Esophagus muscularis mucosa (tissue), 4 donors: ENCODE results near the gene ASAP3. TPM values are rescaled to one million over a fixed set of nuclear protein-coding genes. Genes with fewer than 3 reads are reported as not detected.
A peak's percentile ranks its signal among the peaks of the same experiment; 100 is the strongest.

Source experiments
- DNase-seq: peaks from one replicate; pipeline ENCODE4 v3.0.0-alpha.2; 2017; ENCODE audit errors: extremely low spot score
- H3K27ac ChIP-seq, 4 donors: fragments of 200-600 bp; sonication (generic); replicated peaks in 1 of 4; 1 replicate in 3 of 4; 2 replicates in 1 of 4; pipeline ENCODE4 v1.5.1; 2016 to 2019; ENCODE audit warnings: mild to moderate bottlenecking in 1 of 4
- H3K27me3 ChIP-seq, 4 donors: fragments of 200-600 bp; sonication (generic); one replicate each; pipeline versions ENCODE4 v1.5.1 to v1.6.0; 2016 to 2019
- H3K36me3 ChIP-seq, 4 donors: fragments of 200-600 bp; sonication (generic); one replicate each; pipeline ENCODE4 v1.5.1; 2016 to 2019
- H3K4me1 ChIP-seq, 4 donors: fragments of 200-600 bp; sonication (generic); one replicate each; pipeline ENCODE4 v1.5.1; 2016 to 2019
- H3K4me3 ChIP-seq, 4 donors: fragments of 200-600 bp; sonication (generic); 1 replicate in 2 of 4; 2 replicates in 2 of 4; pipeline ENCODE4 v1.5.1; 2016 to 2019; ENCODE audit warnings: mild to moderate bottlenecking in 4 of 4, moderate library complexity in 1 of 4
- H3K9me3 ChIP-seq, 4 donors: fragments of 200-600 bp; sonication (generic); 1 replicate in 3 of 4; 2 replicates in 1 of 4; pipeline ENCODE4 v1.5.1; 2016 to 2019
- CTCF ChIP-seq, 3 experiments: fragments of 200-600 bp in 2 of 3; fragments of 450-650 bp in 1 of 3; sonication (generic) in 2 of 3; IDR thresholded peaks; one replicate each; pipeline ENCODE4 v1.5.1; 2017 to 2019; ENCODE audit warnings: antibody characterized with exemption in 3 of 3, mild to moderate bottlenecking in 2 of 3, moderate library complexity in 1 of 3
- EP300 ChIP-seq: sonication (generic); formaldehyde crosslinking; IDR thresholded peaks from one replicate; pipeline ENCODE4 v1.6.1; 2017; ENCODE audit warnings: antibody characterized with exemption
- POLR2A ChIP-seq: fragments of 450-650 bp; IDR thresholded peaks from one replicate; pipeline ENCODE4 v1.6.1; 2017; ENCODE audit warnings: antibody characterized with exemption, moderate library complexity, mild to moderate bottlenecking, low read depth
- POLR2AphosphoS5 ChIP-seq, 2 donors: sonication (generic); formaldehyde crosslinking; IDR thresholded peaks; one replicate each; pipeline ENCODE4 v1.6.1; 2017; ENCODE audit warnings: antibody characterized with exemption in 2 of 2
- WGBS: methylation state at CpG from one replicate; pipeline ENCODE4 v1.1.5; 2018; 5-methylcytosine and 5-hydroxymethylcytosine counted together
- intact Hi-C: fragments of 100-400 bp; cut with DNase I; formaldehyde crosslinking; loops from one replicate; pipeline ENCODE4 v1.15.1; 2023
- total RNA-seq, 4 donors: library from RNA; depleted of rRNA; stranded (reverse); fragments of >200 nt; gene quantifications; one replicate each; pipeline versions ENCODE4 v1.1.0 to v1.2.1, GENCODE V29; 2016

Gene ASAP3
- 10 to 100 TPM; 25.3 to 32.8 (median 27.9) TPM for total RNA-seq

- TF ChIP-seq POLR2A, result peak; percentile 58
- TF ChIP-seq EP300, result no peak
- peak in 1 of 3 experiments; percentile 11 for TF ChIP-seq CTCF (IDR thresholded peaks at IDR 0.05)
- peak in 1 of 2 donors; percentile 71 for TF ChIP-seq POLR2AphosphoS5 (IDR thresholded peaks at IDR 0.05)
- intact Hi-C loops, result loop anchor here (10.0 kb wide), 2 partner anchors 59 to 119 kb away; partner anchors contain the start of genes TCEA3 and ZNF436
- Histone ChIP-seq H3K9me3 (no peaks in the 10 kb centered on the region), H3K4me3 (peak within 1 kb of the TSS; percentile 89 to 99 (median 98)), H3K27me3 (no peaks in the 10 kb centered on the region), H3K4me1 (peaks cover 39 to 61% (median 59%) of the 10 kb centered on the region in 4 donors), H3K27ac (peak within 1 kb of the TSS; percentile 95 to 99 (median 96)), H3K36me3 (no peaks in the 10 kb centered on the region)
- no peak for DNase-seq
- WGBS, result 0% methylated on average over 13 of the region's 84 CpGs
Observed at GRCh38 chr1:23483321-23484252, at the start of gene ASAP3. Gene ASAP3, minus strand, starts transcription at chr1:23484179. Its CDS starts 46 bp downstream, at chr1:23484133.

GRCh38 chr1:23533246-23534023 is 49.5 kb upstream of the ASAP3 start:
- Histone ChIP-seq H3K27me3 (peaks cover 0 to 23% (median 0%) of the 10 kb centered on the region in 4 donors), H3K36me3 (no peaks in the 10 kb centered on the region), H3K4me1 (peaks cover 18 to 30% (median 26%) of the 10 kb centered on the region in 4 donors), H3K4me3 (no peak overlapping the region), H3K9me3 (no peaks in the 10 kb centered on the region), H3K27ac (peak overlapping the region in 1 of 4 donors; percentile 40)
- intact Hi-C loops, result loop anchor here (10.0 kb wide), 1 partner anchor 189 kb away; the partner anchor contains the start of gene HNRNPR
- WGBS, result 85% methylated on average over 6 of the region's 6 CpGs
- DNase-seq, result no peak
- no peak for TF ChIP-seq POLR2AphosphoS5 (IDR thresholded peaks at IDR 0.05)
- no peak for TF ChIP-seq EP300
- no peak for TF ChIP-seq CTCF (IDR thresholded peaks at IDR 0.05)

- intact Hi-C loops, result loop anchor here (10.0 kb wide), 1 partner anchor 187 kb away; the partner anchor contains the start of gene HNRNPR
- Histone ChIP-seq H3K27me3 (peaks cover 0 to 41% (median 0%) of the 10 kb centered on the region in 4 donors), H3K4me1 (peaks cover 18 to 42% (median 32%) of the 10 kb centered on the region in 4 donors), H3K36me3 (no peaks in the 10 kb centered on the region), H3K4me3 (peak overlapping the region; percentile 58 to 65 (median 60)), H3K9me3 (no peaks in the 10 kb centered on the region), H3K27ac (peak overlapping the region; percentile 32 to 72 (median 56))
- no peak for DNase-seq
- WGBS, result 39% methylated on average over 3 of the region's 5 CpGs
- no peak for TF ChIP-seq POLR2AphosphoS5 (IDR thresholded peaks at IDR 0.05)
- no peak for TF ChIP-seq POLR2A
- TF ChIP-seq CTCF (IDR thresholded peaks at IDR 0.05), result no peak
- no peak for TF ChIP-seq EP300
Observed at GRCh38 chr1:23531562-23532094, 47.6 kb upstream of the ASAP3 start.

- WGBS, result 1% methylated on average over 34 of the region's 85 CpGs
- DNase-seq, result peak; percentile 97
- TF ChIP-seq POLR2A, result no peak
- peak; percentile 58 to 72 for TF ChIP-seq POLR2AphosphoS5 (IDR thresholded peaks at IDR 0.05)
- no peak for TF ChIP-seq EP300
- peak in 2 of 3 experiments; percentile 13 to 23 for TF ChIP-seq CTCF (IDR thresholded peaks at IDR 0.05)
- H3K27me3 ChIP-seq, result peaks cover 0 to 48% (median 0%) of the 10 kb centered on the region in 4 donors
- intact Hi-C loops, result loop anchor here (10.0 kb wide), 1 partner anchor 186 kb away; the partner anchor contains the start of gene HNRNPR
- H3K4me3 ChIP-seq, result peak within 1 kb of the TSS; percentile 58 to 65 (median 60)
- peak within 1 kb of the TSS; percentile 32 to 72 (median 56) for H3K27ac ChIP-seq
- H3K4me1 ChIP-seq, result peaks cover 18 to 42% (median 32%) of the 10 kb centered on the region in 4 donors
- H3K9me3 ChIP-seq, result no peaks in the 10 kb centered on the region
- H3K36me3 ChIP-seq, result no peaks in the 10 kb centered on the region
Observed at GRCh38 chr1:23530747-23531561, 47.0 kb upstream of the ASAP3 start, which contains the start of gene E2F2. Gene E2F2, minus strand, starts transcription at chr1:23531233. Its CDS starts 440 bp downstream, at chr1:23530793.
